NT2/D1 (cell line): ENCODE data around the gene KIAA0232.
"Not testable (repeated sequence)": the region's sequence is repeated elsewhere in the genome, so short reads cannot be mapped to it uniquely, and the experiment has no call there.

Source experiments
- DNase-seq: peaks from one replicate; pipeline ENCODE4 v3.0.0-alpha.2; 2011; ENCODE audit warnings: low read depth, low spot score
- H3K27me3 ChIP-seq: 2 replicates; pipeline ENCODE4 v1.6.0; 2011; ENCODE audit warnings: mild to moderate bottlenecking; ENCODE audit not compliant: insufficient read length, insufficient read depth
- H3K36me3 ChIP-seq: 2 replicates; pipeline ENCODE4 v1.6.1; 2011; ENCODE audit warnings: mild to moderate bottlenecking, low read length, mixed read lengths; ENCODE audit not compliant: insufficient read depth, insufficient read length
- H3K4me1 ChIP-seq: 2 replicates; pipeline ENCODE4 v1.5.1; 2011; ENCODE audit not compliant: insufficient read depth, insufficient read length
- H3K4me3 ChIP-seq: 2 replicates; pipeline ENCODE4 v1.5.1; 2011; ENCODE audit warnings: low read depth; ENCODE audit not compliant: insufficient read length
- H3K9ac ChIP-seq: 2 replicates; pipeline ENCODE4 v1.6.0; 2011; ENCODE audit warnings: low read depth; ENCODE audit not compliant: insufficient read length
- H3K9me3 ChIP-seq: 2 replicates; pipeline ENCODE4 v1.5.1; 2011; ENCODE audit warnings: mild to moderate bottlenecking, low read length; ENCODE audit not compliant: insufficient read depth
- SUZ12 ChIP-seq: IDR thresholded peaks from 2 replicates; pipeline ENCODE4 v1.6.1; 2011; ENCODE audit not compliant: insufficient read length, insufficient read depth; ENCODE audit errors: extremely low read depth
- YY1 ChIP-seq: IDR thresholded peaks from 2 replicates; pipeline ENCODE4 v1.6.1; 2011; ENCODE audit not compliant: insufficient read length, insufficient read depth
- ZNF274 ChIP-seq: IDR thresholded peaks from 2 replicates; pipeline ENCODE4 v1.6.1; 2011; ENCODE audit warnings: mild to moderate bottlenecking, low read depth, low read length

KIAA0232 gene

GRCh38 chr4:6788123-6788522, 5.6 kb downstream of the KIAA0232 start:
- no peaks in the 10 kb centered on the region for H3K4me1 ChIP-seq
- H3K4me3 ChIP-seq, result no peak overlapping the region
- H3K9ac ChIP-seq, result no peak overlapping the region
- TF ChIP-seq YY1 (no peak), ZNF274 (no peak), SUZ12 (no peak)
- DNase-seq, result no peak
- H3K9me3 ChIP-seq, result no peaks in the 10 kb centered on the region
- peaks cover 24% of the 10 kb centered on the region for H3K36me3 ChIP-seq
- no peaks in the 10 kb centered on the region for H3K27me3 ChIP-seq

GRCh38 chr4:6791245-6791644, 8.7 kb downstream of the KIAA0232 start:
- H3K4me1 ChIP-seq, H3K9ac ChIP-seq, H3K9me3 ChIP-seq, H3K27me3 ChIP-seq, DNase-seq, H3K4me3 ChIP-seq: not testable (repeated sequence)
- peaks cover 32% of the 10 kb centered on the region for H3K36me3 ChIP-seq

GRCh38 chr4:6791796-6792195, 9.3 kb downstream of the KIAA0232 start:
- H3K36me3 ChIP-seq, result peaks cover 31% of the 10 kb centered on the region
- not testable (repeated sequence) for H3K27me3 ChIP-seq, H3K4me1 ChIP-seq, H3K9ac ChIP-seq, H3K4me3 ChIP-seq, H3K9me3 ChIP-seq, DNase-seq

- peaks cover 27% of the 10 kb centered on the region for H3K36me3 ChIP-seq
- no peaks in the 10 kb centered on the region for H3K27me3 ChIP-seq
- no peak for TF ChIP-seq SUZ12
- no peak for TF ChIP-seq ZNF274
- TF ChIP-seq YY1, result no peak
- no peak for DNase-seq
- H3K4me3 ChIP-seq, result no peak overlapping the region
- H3K9ac ChIP-seq, result no peak overlapping the region
- H3K9me3 ChIP-seq, result no peaks in the 10 kb centered on the region
- H3K4me1 ChIP-seq, result no peaks in the 10 kb centered on the region
Observed at GRCh38 chr4:6794189-6794588, 11.7 kb downstream of the KIAA0232 start.

GRCh38 chr4:6795821-6796220, 13.3 kb downstream of the KIAA0232 start:
- peaks cover 25% of the 10 kb centered on the region for H3K36me3 ChIP-seq
- no peak for DNase-seq
- no peak overlapping the region for H3K9ac ChIP-seq
- no peak overlapping the region for H3K4me3 ChIP-seq
- H3K9me3 ChIP-seq, result no peaks in the 10 kb centered on the region
- H3K4me1 ChIP-seq, result no peaks in the 10 kb centered on the region
- no peaks in the 10 kb centered on the region for H3K27me3 ChIP-seq
- no peak for TF ChIP-seq ZNF274
- TF ChIP-seq SUZ12, result no peak
- no peak for TF ChIP-seq YY1

- DNase-seq, H3K4me3 ChIP-seq, H3K9me3 ChIP-seq, H3K9ac ChIP-seq, H3K27me3 ChIP-seq, H3K4me1 ChIP-seq: not testable (repeated sequence)
- peaks cover 22% of the 10 kb centered on the region for H3K36me3 ChIP-seq
Observed at GRCh38 chr4:6797368-6797767, 14.8 kb downstream of the KIAA0232 start.

- no peak for DNase-seq
- H3K9me3 ChIP-seq, result no peaks in the 10 kb centered on the region
- peaks cover 25% of the 10 kb centered on the region for H3K36me3 ChIP-seq
- H3K4me3 ChIP-seq, result no peak overlapping the region
- TF ChIP-seq SUZ12, result no peak
- TF ChIP-seq ZNF274, result no peak
- TF ChIP-seq YY1, result no peak
- peaks cover 2% of the 10 kb centered on the region for H3K4me1 ChIP-seq
- no peak overlapping the region for H3K9ac ChIP-seq
- H3K27me3 ChIP-seq, result no peaks in the 10 kb centered on the region
Observed at GRCh38 chr4:6799091-6799490, 16.6 kb downstream of the KIAA0232 start.

- no peak for TF ChIP-seq SUZ12
- TF ChIP-seq YY1, result no peak
- no peak for TF ChIP-seq ZNF274
- Histone ChIP-seq H3K4me1 (peaks cover 2% of the 10 kb centered on the region), H3K9ac (no peak overlapping the region), H3K36me3 (peaks cover 16% of the 10 kb centered on the region), H3K4me3 (no peak overlapping the region), H3K9me3 (no peaks in the 10 kb centered on the region), H3K27me3 (no peaks in the 10 kb centered on the region)
- no peak for DNase-seq
Observed at GRCh38 chr4:6802025-6802424, 19.5 kb downstream of the KIAA0232 start.
